H1 (cell line): Measurements from ENCODE around the gene PCDH7. TPM values are rescaled to one million over a fixed set of nuclear protein-coding genes. Genes with fewer than 3 reads are reported as not detected.

Source experiments
- CTCF ChIA-PET: fragments of 300-600 bp; sonication (Branson Sonifier 250); formaldehyde crosslinking; loops from one replicate; lab custom pipeline; 2021; ENCODE audit not compliant: partially characterized antibody; lab: Charles Lee
- POLR2A ChIA-PET: fragments of 300-600 bp; sonication (Branson Sonifier 250); formaldehyde crosslinking; loops from one replicate; lab custom pipeline; 2021; ENCODE audit warnings: inconsistent platforms; ENCODE audit not compliant: partially characterized antibody; lab: Charles Lee
- DNase-seq, 2 experiments: peaks; one replicate each; pipeline versions ENCODE4 v3.0.0 to v3.0.0-alpha.2; 2010 to 2022; ENCODE audit warnings: low spot score in 2 of 2, low read depth in 1 of 2, mixed read lengths in 1 of 2
- FAIRE-seq: peaks from 2 replicates; lab custom pipeline; 2011; peaks lifted over from hg19 to GRCh38; lab: Jason Lieb, UNC
- H2AFZ ChIP-seq: 2 replicates; pipeline ENCODE4 v1.8.1; 2012; ENCODE audit warnings: low read length, inconsistent platforms
- H2AK5ac ChIP-seq: 2 replicates; pipeline ENCODE4 v1.6.1; 2013; ENCODE audit warnings: low read depth, low read length
- H2BK120ac ChIP-seq: replicated peaks from 2 replicates; pipeline ENCODE3; 2013; ENCODE audit warnings: low read depth, low read length, inconsistent platforms
- H2BK12ac ChIP-seq: 2 replicates; pipeline ENCODE4 v1.6.1; 2013; ENCODE audit warnings: low read depth, low read length
- H2BK15ac ChIP-seq: 2 replicates; pipeline ENCODE4 v1.6.1; 2013; ENCODE audit warnings: low read length
- H2BK20ac ChIP-seq: 2 replicates; pipeline ENCODE4 v1.6.1; 2013; ENCODE audit warnings: low read length
- H2BK5ac ChIP-seq: 2 replicates; pipeline ENCODE4 v1.6.1; 2013; ENCODE audit warnings: low read depth, low read length
- H3K14ac ChIP-seq: 2 replicates; pipeline ENCODE4 v1.6.1; 2013; ENCODE audit warnings: inconsistent platforms; ENCODE audit not compliant: insufficient read length
- H3K18ac ChIP-seq: 2 replicates; pipeline ENCODE4 v1.6.1; 2013; ENCODE audit warnings: low read length; ENCODE audit errors: extremely low read depth
- H3K23ac ChIP-seq: 2 replicates; pipeline ENCODE4 v1.6.1; 2013; ENCODE audit warnings: inconsistent platforms; ENCODE audit not compliant: insufficient read length
- H3K23me2 ChIP-seq: 2 replicates; pipeline ENCODE4 v1.6.1; 2013; ENCODE audit warnings: low read depth, low read length
- H3K27ac ChIP-seq: 2 replicates; pipeline ENCODE4 v1.6.1; 2011; ENCODE audit warnings: low read depth, low read length, inconsistent platforms
- H3K27me3 ChIP-seq, 4 experiments: replicated peaks in 1 of 4; 1 replicate in 1 of 4; 2 replicates in 3 of 4; pipeline versions ENCODE4 v1.6.1 to v1.8.1; 2011 to 2013; ENCODE audit warnings: low read length in 3 of 4, mild to moderate bottlenecking in 3 of 4, inconsistent platforms in 2 of 4, mixed read lengths in 2 of 4, moderate library complexity in 1 of 4; ENCODE audit not compliant: control insufficient read depth in 3 of 4, insufficient read depth in 3 of 4; ENCODE audit errors: extremely low read depth in 1 of 4
- H3K36me3 ChIP-seq, 4 experiments: 2 replicates each; pipeline versions ENCODE4 v1.6.1 to v1.8.1; 2011 to 2013; ENCODE audit warnings: mild to moderate bottlenecking in 4 of 4, low read length in 3 of 4, moderate library complexity in 2 of 4, control low read depth in 1 of 4, inconsistent platforms in 1 of 4; ENCODE audit not compliant: insufficient read depth in 4 of 4, control insufficient read depth in 2 of 4
- H3K4ac ChIP-seq: replicated peaks from 2 replicates; pipeline ENCODE3; 2013; ENCODE audit warnings: low read length, low read depth, mixed read lengths, inconsistent platforms; ENCODE audit not compliant: insufficient read length
- H3K4me1 ChIP-seq, 4 experiments: replicated peaks in 1 of 4; 1 replicate in 1 of 4; 2 replicates in 3 of 4; pipeline versions ENCODE4 v1.6.1 to v1.8.1; 2011 to 2013; ENCODE audit warnings: low read length in 3 of 4, inconsistent platforms in 2 of 4, mixed read lengths in 1 of 4; ENCODE audit not compliant: insufficient read depth in 4 of 4, control insufficient read depth in 3 of 4
- H3K4me2 ChIP-seq, 2 experiments: 2 replicates each; pipeline versions ENCODE4 v1.6.1 to v1.8.1; 2011 to 2013; ENCODE audit warnings: low read depth in 2 of 2, low read length in 2 of 2, control low read depth in 1 of 2, inconsistent platforms in 1 of 2, mild to moderate bottlenecking in 1 of 2; ENCODE audit not compliant: insufficient read depth in 1 of 2
- H3K4me3 ChIP-seq, 4 experiments: fragments of 200-600, 300-600 bp in 1 of 4; sonication (generic), shearing (Covaris generic), sonication (Bioruptor Twin) in 1 of 4; 2 replicates each; pipeline versions ENCODE4 v1.5.1 to v1.8.1; 2011 to 2016; ENCODE audit warnings: low read length in 4 of 4, low read depth in 3 of 4, control low read depth in 2 of 4, inconsistent platforms in 2 of 4, mild to moderate bottlenecking in 2 of 4, mixed read lengths in 1 of 4, moderate library complexity in 1 of 4; ENCODE audit not compliant: insufficient read depth in 2 of 4; ENCODE audit errors: extremely low read depth in 1 of 4
- H3K56ac ChIP-seq: replicated peaks from 2 replicates; pipeline ENCODE3; 2013; ENCODE audit warnings: low read depth, mild to moderate bottlenecking, mixed read lengths, low read length, inconsistent platforms; ENCODE audit not compliant: insufficient read length
- H3K79me1 ChIP-seq: 2 replicates; pipeline ENCODE4 v1.6.1; 2013; ENCODE audit warnings: low read depth, low read length, control low read depth
- H3K79me2 ChIP-seq, 2 experiments: 2 replicates each; pipeline versions ENCODE4 v1.6.1 to v1.8.1; 2012 to 2013; ENCODE audit warnings: low read length in 2 of 2, mild to moderate bottlenecking in 2 of 2, inconsistent platforms in 1 of 2; ENCODE audit not compliant: insufficient read depth in 2 of 2, control insufficient read depth in 1 of 2
- H3K9ac ChIP-seq, 4 experiments: replicated peaks in 1 of 4; 1 replicate in 1 of 4; 2 replicates in 3 of 4; pipeline versions ENCODE4 v1.6.1 to v1.8.1; 2011 to 2013; ENCODE audit warnings: low read depth in 3 of 4, low read length in 3 of 4, control low read depth in 2 of 4, mild to moderate bottlenecking in 2 of 4, moderate library complexity in 2 of 4, inconsistent platforms in 1 of 4; ENCODE audit errors: extremely low read depth in 1 of 4
- H3K9me3 ChIP-seq, 2 experiments: 2 replicates each; pipeline versions ENCODE4 v1.6.1 to v1.8.1; 2012 to 2013; ENCODE audit warnings: mild to moderate bottlenecking in 2 of 2, moderate library complexity in 2 of 2, control low read depth in 1 of 2, inconsistent platforms in 1 of 2, low read depth in 1 of 2, low read length in 1 of 2, mixed read lengths in 1 of 2; ENCODE audit not compliant: insufficient read depth in 2 of 2
- H4K20me1 ChIP-seq, 2 experiments: replicated peaks in 1 of 2; 2 replicates each; pipeline versions ENCODE3 to v1.8.1; 2011 to 2013; ENCODE audit warnings: inconsistent platforms in 2 of 2, low read length in 2 of 2, mild to moderate bottlenecking in 1 of 2; ENCODE audit not compliant: insufficient read depth in 2 of 2, control insufficient read depth in 1 of 2
- H4K5ac ChIP-seq: 2 replicates; pipeline ENCODE4 v1.6.1; 2013; ENCODE audit warnings: low read length, low read depth, mixed read lengths, inconsistent platforms; ENCODE audit not compliant: insufficient read length
- H4K8ac ChIP-seq: 2 replicates; pipeline ENCODE4 v1.8.0; 2013; ENCODE audit warnings: mild to moderate bottlenecking, moderate library complexity, low read length, inconsistent platforms; ENCODE audit not compliant: insufficient read depth; ENCODE audit errors: extremely low read depth
- H4K91ac ChIP-seq: replicated peaks from 2 replicates; pipeline ENCODE3; 2013; ENCODE audit warnings: low read length, mixed read lengths, inconsistent platforms; ENCODE audit not compliant: insufficient read length
- BACH1 ChIP-seq: IDR thresholded peaks from 2 replicates; pipeline ENCODE4 v1.6.1; 2012; ENCODE audit warnings: low read length, improper control_type of control experiment
- BCL11A ChIP-seq, 2 experiments: IDR thresholded peaks; one replicate each; pipeline ENCODE4 v1.6.1; 2011; ENCODE audit warnings: low read depth in 2 of 2, low read length in 2 of 2, mild to moderate bottlenecking in 2 of 2
- CTCF ChIP-seq, 3 experiments: IDR thresholded peaks; 1 replicate in 2 of 3; 2 replicates in 1 of 3; pipeline versions ENCODE4 v1.5.1 to v1.6.1; 2011; ENCODE audit warnings: low read length in 3 of 3, mild to moderate bottlenecking in 3 of 3, inconsistent platforms in 2 of 3, low read depth in 1 of 3, moderate library complexity in 1 of 3; ENCODE audit not compliant: insufficient read depth in 1 of 3; ENCODE audit errors: control extremely low read depth in 1 of 3
- EP300 ChIP-seq, 2 experiments: IDR thresholded peaks; 1 replicate in 1 of 2; 2 replicates in 1 of 2; pipeline ENCODE4 v1.6.1; 2011 to 2012; ENCODE audit warnings: low read depth in 2 of 2, low read length in 2 of 2, mild to moderate bottlenecking in 2 of 2, borderline replicate concordance in 1 of 2, inconsistent platforms in 1 of 2, moderate library complexity in 1 of 2
- GTF2F1 ChIP-seq: IDR thresholded peaks from 2 replicates; pipeline ENCODE4 v1.6.1; 2012; ENCODE audit warnings: low read depth, low read length, improper control_type of control experiment, borderline replicate concordance
- KDM4A ChIP-seq: IDR thresholded peaks from one replicate; pipeline ENCODE4 v1.7.1; 2012; ENCODE audit warnings: low read depth, mild to moderate bottlenecking, moderate library complexity, low read length, inconsistent platforms; ENCODE audit not compliant: severe bottlenecking
- NRF1 ChIP-seq: IDR thresholded peaks from 2 replicates; pipeline ENCODE4 v1.6.1; 2011; ENCODE audit warnings: mild to moderate bottlenecking, low read depth, low read length, improper control_type of control experiment
- RNF2 ChIP-seq: fragments of 200-900, 300-1000 bp; sonication (generic); IDR thresholded peaks from 2 replicates; pipeline ENCODE4 v1.7.1; 2016; ENCODE audit warnings: borderline replicate concordance, low read depth, mild to moderate bottlenecking, antibody characterized with exemption, low read length; ENCODE audit not compliant: poor library complexity, severe bottlenecking; ENCODE audit errors: missing control alignments
- RXRA ChIP-seq: IDR thresholded peaks from 2 replicates; pipeline ENCODE4 v1.6.1; 2011; ENCODE audit warnings: low read depth, mild to moderate bottlenecking, low read length, moderate library complexity; ENCODE audit not compliant: insufficient read depth
- SIX5 ChIP-seq: IDR thresholded peaks from 2 replicates; pipeline ENCODE4 v1.6.1; 2011; ENCODE audit warnings: mild to moderate bottlenecking, low read depth, low read length
- SP2 ChIP-seq: IDR thresholded peaks from 2 replicates; pipeline ENCODE4 v1.6.1; 2012; ENCODE audit warnings: mild to moderate bottlenecking, low read length, inconsistent platforms
- WGBS, 2 experiments: shearing (Covaris generic) in 1 of 2; methylation state at CpG; one replicate each; pipeline versions ENCODE4 v1.1.6 to v1.1.7; 2013 to 2015; ENCODE audit warnings: low lambda C conversion rate in 2 of 2, mixed read lengths in 2 of 2, inconsistent platforms in 1 of 2, low coverage in 1 of 2, missing lambda C conversion rate in 1 of 2; ENCODE audit not compliant: insufficient replicate concordance in 2 of 2, insufficient coverage in 1 of 2, insufficient read length in 1 of 2; ENCODE audit errors: extremely low coverage in 1 of 2, missing lambda C conversion rate in 1 of 2; 5-methylcytosine and 5-hydroxymethylcytosine counted together
- polyA plus RNA-seq, 7 experiments: library from polyadenylated mRNA; depleted of rRNA in 3 of 7; stranded (reverse) in 5 of 7; unstranded in 2 of 7; fragments of >200 nt in 5 of 7; fragments of 200-250 nt in 2 of 7; gene quantifications; 1 replicate in 5 of 7; 2 replicates in 1 of 7; 4 replicates in 1 of 7; pipeline versions ENCODE4 v1.2.1 to v1.2.3, GENCODE V29; 2011 to 2013; ENCODE audit warnings: missing spikeins in 2 of 7, mixed read lengths in 2 of 7
- total RNA-seq: library from RNA; stranded (reverse); fragmentation: NEBNext Ultra II Directional; extraction: Animal tissue kit (Norgen Biotek cat#: 25700); gene quantifications from 2 replicates; pipeline ENCODE4 v1.2.1, GENCODE V29; 2021

Gene PCDH7
- total and polyA plus RNA-seq, 2 of the 8 experiments (the other 6 are each of a cell fraction or from before 2014, with no cell fraction given): 3.1 to 6.1 TPM

GRCh38 chr4:30776921-30777415 lies 56.8 kb downstream of the PCDH7 start:
- DNase-seq (no peak), FAIRE-seq (no peak)
- Histone ChIP-seq H2BK12ac (no peak overlapping the region), H3K4me2 (no peak overlapping the region), H3K79me2 (no peaks in the 10 kb centered on the region), H3K14ac (no peak overlapping the region), H3K23me2 (no peaks in the 10 kb centered on the region), H3K23ac (no peak overlapping the region), H2AFZ (no peak overlapping the region), H4K91ac (no peak overlapping the region), H3K4me1 (no peaks in the 10 kb centered on the region), H2BK5ac (no peak overlapping the region), H2BK20ac (no peak overlapping the region), H3K27me3 (no peaks in the 10 kb centered on the region), H2BK15ac (no peak overlapping the region), H2BK120ac (no peak overlapping the region), H4K8ac (no peak overlapping the region), H3K36me3 (no peaks in the 10 kb centered on the region), H3K4ac (no peak overlapping the region), H3K4me3 (no peak overlapping the region), H3K9me3 (no peaks in the 10 kb centered on the region), H3K27ac (no peak overlapping the region), H4K20me1 (no peaks in the 10 kb centered on the region), H3K56ac (no peak overlapping the region), H2AK5ac (no peak overlapping the region), H3K79me1 (no peaks in the 10 kb centered on the region), H4K5ac (no peak overlapping the region), H3K18ac (no peak overlapping the region), H3K9ac (no peak overlapping the region)
- CTCF ChIA-PET: no interaction called here
- POLR2A ChIA-PET: no interaction called here
- WGBS, 2 experiments: 78% methylated on average over 2 of the region's 2 CpGs; no CpG with 5 or more reads in 1 of the 2 experiments
- no peak for TF ChIP-seq KDM4A
- TF ChIP-seq SP2: no peak
- TF ChIP-seq RXRA: no peak
- no peak for TF ChIP-seq BCL11A (IDR thresholded peaks at IDR 0.05; ENCODE audit: low read depth in 2 of 2, low read length in 2 of 2)
- TF ChIP-seq SIX5: no peak
- TF ChIP-seq BACH1: no peak
- TF ChIP-seq CTCF (IDR thresholded peaks at IDR 0.05; ENCODE audit: control extremely low read depth in 1 of 3, insufficient read depth in 1 of 3, low read depth in 1 of 3, low read length in 3 of 3): no peak
- no peak for TF ChIP-seq NRF1
- TF ChIP-seq EP300 (IDR thresholded peaks at IDR 0.05; ENCODE audit: borderline replicate concordance in 1 of 2, low read depth in 2 of 2, low read length in 2 of 2): no peak
- TF ChIP-seq GTF2F1: no peak
- TF ChIP-seq RNF2: no peak
